HG03378 (cell line): ENCODE data around the gene MAGEB17.
"Not testable (repeated sequence)": the region's sequence is repeated elsewhere in the genome, so short reads cannot be mapped to it uniquely, and the experiment has no call there.

Experiments used
- ATAC-seq: cut with Tn5 transposase; IDR thresholded peaks from one replicate; pipeline ENCODE4 v1.9.1; 2021; ENCODE audit warnings: mild to moderate bottlenecking, moderate library complexity; ENCODE audit not compliant: unreplicated experiment

Gene MAGEB17

DNA sequence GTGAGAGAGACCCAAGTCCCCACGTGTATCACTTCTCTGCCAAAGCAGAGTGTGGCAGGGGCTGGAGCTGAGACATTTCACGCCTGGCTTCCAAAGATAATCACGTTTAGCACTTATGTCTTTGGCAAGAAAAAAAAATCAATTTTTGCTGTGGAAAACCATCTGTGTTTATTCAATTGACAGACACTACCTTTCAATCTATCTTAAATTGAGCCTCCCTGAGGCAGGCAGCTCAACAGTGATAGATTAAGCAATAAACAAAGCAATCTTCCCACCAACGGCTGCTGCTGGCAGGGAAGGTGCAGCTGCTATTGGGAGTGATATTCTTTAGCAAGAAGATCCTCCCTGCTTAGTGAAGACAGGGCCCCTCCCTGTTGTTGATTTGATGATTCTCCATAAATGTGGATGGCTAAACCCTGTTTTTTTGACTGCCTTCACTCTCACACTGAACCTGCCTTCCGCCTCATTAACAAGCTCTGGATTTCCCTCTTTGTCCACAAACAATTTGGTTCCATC is 11.6 kb upstream of the MAGEB17 start:
- no peak for ATAC-seq

DNA sequence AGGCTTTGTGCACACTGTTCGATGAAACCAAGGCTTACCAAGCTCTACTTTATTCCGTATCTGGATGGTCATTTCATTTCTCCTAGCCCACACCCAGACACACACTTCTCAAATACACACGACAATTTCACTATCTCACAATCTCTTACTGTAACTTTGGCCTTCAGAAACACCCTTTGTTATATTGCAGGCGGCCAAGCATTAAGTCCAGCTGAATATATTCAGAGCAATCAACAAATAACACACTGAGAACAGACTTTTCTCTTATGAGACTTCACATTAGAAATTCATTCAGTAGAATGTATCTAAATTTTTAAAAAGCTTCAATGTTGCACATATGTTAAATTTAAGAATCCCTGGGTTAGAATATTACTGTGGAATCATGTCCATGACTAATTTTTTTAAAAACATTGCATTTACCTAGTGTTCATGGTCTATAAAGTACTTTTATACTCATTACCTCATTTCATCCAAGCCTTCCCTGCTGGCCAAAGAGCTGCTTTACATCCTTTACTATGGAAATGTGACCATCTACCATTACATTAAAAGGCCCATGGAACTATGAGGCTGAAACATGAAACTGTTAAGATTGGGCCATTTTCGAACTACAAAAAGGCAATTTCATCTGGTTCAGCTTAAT is 10.5 kb upstream of the MAGEB17 start:
- no peak for ATAC-seq

- ATAC-seq, result no peak
Observed at GRCh38 chrX:16160729-16161128, 6.6 kb upstream of the MAGEB17 start.

GRCh38 chrX:16161173-16161572 is 6.1 kb upstream of the MAGEB17 start:
- not testable (repeated sequence) for ATAC-seq

- no peak for ATAC-seq
Observed at GRCh38 chrX:16162391-16162790, 4.9 kb upstream of the MAGEB17 start.

- no peak for ATAC-seq
Observed at GRCh38 chrX:16164748-16165147, 2.5 kb upstream of the MAGEB17 start.

DNA sequence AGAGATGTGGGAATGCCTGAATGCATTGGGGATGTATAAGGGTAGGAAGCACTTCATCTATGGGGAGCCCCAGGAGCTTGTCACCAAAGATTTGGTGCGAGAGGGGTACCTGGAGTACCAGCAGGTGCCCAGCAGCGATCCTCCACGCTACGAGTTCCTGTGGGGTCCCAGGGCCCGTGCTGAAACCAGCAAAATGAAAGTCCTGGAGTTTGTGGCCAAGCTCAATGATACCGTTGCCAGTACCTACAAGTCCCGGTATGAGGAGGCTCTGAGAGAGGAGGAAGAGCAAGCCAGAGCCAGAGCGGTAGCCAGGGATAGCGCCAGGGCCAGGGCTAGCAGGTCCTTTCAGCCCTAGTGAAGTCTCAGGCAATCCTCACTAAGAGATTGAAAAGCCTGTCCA is 3.8 kb downstream of the MAGEB17 start:
- no peak for ATAC-seq

- ATAC-seq, result no peak
Observed at GRCh38 chrX:16171944-16172343, 4.7 kb downstream of the MAGEB17 start.

DNA sequence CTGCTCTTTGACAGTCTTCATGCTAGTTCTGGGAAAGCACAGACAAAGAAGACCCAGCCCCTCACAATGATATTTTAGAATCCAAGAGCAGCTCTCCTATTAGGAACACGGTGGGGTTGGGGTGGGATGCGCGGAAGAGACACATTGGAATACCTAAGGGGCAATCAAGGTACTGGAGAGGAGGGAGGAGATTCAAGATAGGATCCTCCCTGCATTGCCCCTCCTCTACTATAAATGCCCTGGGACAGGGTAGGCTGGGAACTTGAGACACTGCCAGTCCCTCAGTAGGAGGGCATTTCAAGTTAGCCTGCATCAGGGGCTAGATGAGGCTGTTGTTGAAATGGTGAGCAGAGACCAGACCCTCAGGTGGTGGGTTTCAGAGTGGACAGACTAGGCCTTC is 5.1 kb downstream of the MAGEB17 start:
- no peak for ATAC-seq

DNA sequence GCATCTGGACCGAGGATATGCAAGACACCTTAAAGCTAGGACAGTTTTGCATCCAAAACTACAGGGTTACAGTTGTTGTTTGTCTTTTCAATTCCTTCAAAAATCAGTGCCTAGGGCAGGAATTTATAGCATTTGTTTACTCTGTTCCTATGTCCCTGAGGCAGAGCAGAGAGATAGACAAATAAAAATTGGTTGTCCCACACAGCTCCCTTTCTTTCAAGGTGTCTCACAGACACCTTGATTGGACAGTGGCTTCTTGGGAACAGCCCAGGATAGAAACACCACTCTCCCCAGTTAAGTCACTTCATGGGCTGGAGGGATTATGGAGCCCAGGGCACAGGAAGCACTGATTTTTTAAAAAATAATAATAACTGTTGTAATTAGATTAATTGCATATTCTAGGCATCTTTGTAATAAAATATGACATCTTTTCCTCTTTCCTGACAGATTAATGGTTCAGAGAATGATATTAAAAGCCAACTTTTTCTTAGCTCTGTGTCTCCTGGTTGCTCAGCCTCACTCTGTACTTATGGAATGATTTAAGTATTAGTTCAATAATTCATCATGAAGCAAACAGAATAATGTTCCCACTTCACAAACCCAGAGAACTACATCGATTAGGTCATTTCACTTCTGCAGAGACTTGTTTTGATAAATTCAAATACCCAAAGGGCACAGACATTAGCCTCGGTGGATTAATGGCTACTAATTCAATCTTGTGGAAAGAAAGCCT is 8.2 kb downstream of the MAGEB17 start:
- ATAC-seq, result no peak

DNA sequence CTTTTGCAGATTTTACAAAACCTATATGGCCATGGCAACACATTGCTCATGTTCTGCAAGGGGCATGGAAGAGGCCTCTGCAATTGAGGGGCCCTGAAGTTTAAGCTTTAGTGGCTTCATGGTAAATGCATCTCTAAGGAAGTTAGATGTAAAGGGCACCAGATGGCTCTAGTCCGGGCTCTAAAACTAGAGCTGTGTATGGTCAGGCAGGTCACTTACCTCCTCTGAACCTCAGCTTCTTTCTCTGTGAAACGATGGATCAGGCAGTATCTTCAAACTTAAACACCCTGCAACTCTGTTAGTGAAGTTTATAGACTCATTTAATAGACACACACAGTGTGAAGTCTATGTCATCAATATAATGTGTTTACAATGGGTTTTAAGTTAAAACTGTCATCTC is 10.0 kb downstream of the MAGEB17 start:
- no peak for ATAC-seq

DNA sequence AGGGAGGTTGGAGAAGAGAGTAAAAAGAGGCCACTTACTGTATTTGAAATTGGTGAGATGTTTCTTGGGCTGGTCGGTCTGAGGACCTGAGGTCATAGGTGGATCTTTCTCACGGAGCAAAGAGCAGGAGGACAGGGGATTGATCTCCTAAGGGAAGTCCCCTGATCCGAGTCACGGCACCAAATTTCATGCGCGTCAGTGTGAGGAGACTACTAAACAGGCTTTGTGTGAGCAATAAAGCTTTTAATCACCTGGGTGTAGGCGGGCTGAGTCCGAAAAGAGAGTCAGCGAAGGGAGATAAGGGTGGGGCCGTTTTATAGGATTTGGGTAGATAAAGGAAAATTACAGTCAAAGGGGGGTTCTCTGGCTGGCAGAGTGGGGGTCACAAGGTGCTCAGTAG is 16.6 kb downstream of the MAGEB17 start:
- ATAC-seq, result not testable (repeated sequence)

DNA sequence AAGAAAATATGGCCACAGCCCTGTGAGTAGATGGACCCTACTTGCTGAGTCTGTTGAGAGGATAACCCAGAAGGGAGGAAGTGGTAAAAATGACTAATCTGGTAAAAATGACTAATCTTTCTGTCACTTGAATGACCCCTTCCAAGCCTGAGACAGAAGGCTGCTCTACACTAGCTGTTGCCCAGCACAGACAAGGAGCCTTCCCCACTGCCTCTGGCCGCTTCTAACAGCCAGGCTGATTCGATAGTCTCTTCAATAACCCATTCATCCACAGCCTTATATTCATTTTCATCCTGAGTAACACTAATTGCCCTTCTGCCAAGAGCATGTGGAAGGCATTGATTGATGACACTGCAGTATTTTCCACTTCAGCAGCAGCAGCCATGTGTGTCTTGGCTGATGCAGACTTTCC is 18.4 kb downstream of the MAGEB17 start:
- ATAC-seq, result peak; percentile 100

GRCh38 chrX:16186380-16187007 is 19.2 kb downstream of the MAGEB17 start:
- ATAC-seq, result no peak

DNA sequence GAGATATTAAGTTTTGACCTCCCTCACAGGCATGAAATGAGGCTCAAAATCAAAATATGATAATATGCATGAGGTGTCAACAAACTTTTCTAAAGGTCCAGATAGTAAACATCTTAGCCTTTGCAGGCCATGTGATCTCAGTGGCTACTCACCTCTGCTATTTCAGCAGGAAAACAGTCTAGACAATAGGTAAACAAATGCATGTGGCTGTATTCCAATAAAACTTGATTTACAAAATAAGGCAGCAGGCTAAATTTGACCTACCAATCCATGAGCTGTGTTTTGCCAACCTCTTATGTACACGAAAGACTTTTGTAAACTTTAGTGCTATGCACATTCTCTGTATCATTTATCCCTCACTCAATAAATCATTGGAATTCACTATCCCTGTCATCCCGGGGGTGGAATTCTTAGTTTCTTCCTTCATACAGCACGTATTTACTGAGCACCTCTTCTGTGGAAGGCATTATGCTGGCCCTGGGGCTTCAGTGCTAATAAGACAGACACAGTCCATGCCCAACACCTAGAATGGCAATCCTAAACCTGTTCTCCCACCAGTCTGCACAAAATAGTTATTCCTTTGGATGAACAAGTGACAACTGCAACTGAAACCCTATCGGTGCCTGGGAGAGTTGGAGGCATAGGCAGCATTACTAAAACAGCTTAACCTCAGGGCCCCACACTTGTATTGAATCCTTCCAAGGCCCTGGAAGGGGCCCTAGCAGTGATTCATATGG is 19.9 kb downstream of the MAGEB17 start:
- ATAC-seq, result no peak

GRCh38 chrX:16188687-16189086 is 21.4 kb downstream of the MAGEB17 start:
- no peak for ATAC-seq

GRCh38 chrX:16191605-16192004 is 24.3 kb downstream of the MAGEB17 start:
- no peak for ATAC-seq

DNA sequence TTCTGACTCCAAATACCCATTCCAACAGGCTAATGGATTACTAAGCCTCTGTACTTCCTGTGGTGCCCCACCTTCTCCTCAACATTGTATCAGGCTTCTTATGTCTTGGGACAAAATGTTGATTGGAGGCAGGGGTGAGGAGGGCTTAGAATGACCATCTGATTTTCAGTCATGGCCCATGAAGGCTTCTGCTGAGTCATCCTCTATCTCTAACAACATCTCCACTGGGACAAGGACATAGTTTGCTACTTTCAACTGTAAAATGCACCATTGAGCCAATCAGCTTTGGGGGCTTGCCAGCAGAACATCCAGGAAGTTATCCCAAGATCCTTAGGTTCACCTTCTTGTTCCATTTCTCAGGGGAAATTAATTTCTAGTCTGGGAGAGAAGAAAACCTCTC is 29.5 kb downstream of the MAGEB17 start:
- ATAC-seq, result no peak

- no peak for ATAC-seq
Observed at GRCh38 chrX:16199343-16199742, 32.1 kb downstream of the MAGEB17 start.

GRCh38 chrX:16202943-16203342 is 35.7 kb downstream of the MAGEB17 start:
- ATAC-seq, result no peak

DNA sequence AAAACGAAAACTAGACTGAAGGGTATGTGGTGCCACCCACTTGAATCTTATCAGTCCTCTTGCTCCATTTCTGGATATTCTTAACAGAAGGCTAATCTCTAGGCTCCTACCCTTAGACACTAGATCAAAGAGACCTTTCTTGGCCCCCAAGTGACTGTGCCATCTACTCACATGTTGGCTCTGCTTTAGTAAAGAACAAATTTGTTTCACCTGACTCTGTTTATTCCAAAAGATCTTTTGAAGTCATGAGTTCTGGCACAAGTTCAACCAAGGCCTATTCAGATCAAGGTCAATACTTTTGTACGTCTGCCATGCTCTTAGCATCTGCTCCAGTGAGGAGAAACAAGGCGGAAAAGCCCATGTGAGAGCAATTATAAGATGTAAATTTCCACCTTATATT is 37.3 kb downstream of the MAGEB17 start:
- no peak for ATAC-seq
